ENCODE results near the gene TBC1D32.

DNA sequence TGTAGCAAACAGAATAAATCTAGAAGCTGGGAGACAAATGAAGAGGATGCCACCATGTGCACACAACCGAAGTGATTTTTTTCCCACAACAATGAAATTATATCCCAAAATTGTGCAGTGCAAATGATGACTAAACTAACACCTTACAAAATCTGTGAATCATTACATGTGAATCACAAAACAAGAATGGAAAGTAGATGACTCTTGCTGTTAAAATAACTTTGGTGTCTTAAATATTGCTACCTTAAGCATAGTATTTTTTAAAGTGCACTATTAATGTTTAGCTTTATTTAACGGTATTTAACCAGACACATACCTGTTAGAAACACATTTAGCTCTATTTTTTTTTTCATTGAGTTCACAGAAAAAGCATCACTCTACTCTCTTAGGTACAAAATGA lies 190.8 kb downstream of the TBC1D32 start:
- TF ChIP-seq, protein P1, sequence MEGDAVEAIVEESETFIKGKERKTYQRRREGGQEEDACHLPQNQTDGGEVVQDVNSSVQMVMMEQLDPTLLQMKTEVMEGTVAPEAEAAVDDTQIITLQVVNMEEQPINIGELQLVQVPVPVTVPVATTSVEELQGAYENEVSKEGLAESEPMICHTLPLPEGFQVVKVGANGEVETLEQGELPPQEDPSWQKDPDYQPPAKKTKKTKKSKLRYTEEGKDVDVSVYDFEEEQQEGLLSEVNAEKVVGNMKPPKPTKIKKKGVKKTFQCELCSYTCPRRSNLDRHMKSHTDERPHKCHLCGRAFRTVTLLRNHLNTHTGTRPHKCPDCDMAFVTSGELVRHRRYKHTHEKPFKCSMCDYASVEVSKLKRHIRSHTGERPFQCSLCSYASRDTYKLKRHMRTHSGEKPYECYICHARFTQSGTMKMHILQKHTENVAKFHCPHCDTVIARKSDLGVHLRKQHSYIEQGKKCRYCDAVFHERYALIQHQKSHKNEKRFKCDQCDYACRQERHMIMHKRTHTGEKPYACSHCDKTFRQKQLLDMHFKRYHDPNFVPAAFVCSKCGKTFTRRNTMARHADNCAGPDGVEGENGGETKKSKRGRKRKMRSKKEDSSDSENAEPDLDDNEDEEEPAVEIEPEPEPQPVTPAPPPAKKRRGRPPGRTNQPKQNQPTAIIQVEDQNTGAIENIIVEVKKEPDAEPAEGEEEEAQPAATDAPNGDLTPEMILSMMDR (IDR thresholded peaks at IDR 0.05): no peak
- TF ChIP-seq POLR2A (IDR thresholded peaks at IDR 0.05): no peak
